Measurements from ENCODE around the gene NPHP4.

The NPHP4 gene

DNA sequence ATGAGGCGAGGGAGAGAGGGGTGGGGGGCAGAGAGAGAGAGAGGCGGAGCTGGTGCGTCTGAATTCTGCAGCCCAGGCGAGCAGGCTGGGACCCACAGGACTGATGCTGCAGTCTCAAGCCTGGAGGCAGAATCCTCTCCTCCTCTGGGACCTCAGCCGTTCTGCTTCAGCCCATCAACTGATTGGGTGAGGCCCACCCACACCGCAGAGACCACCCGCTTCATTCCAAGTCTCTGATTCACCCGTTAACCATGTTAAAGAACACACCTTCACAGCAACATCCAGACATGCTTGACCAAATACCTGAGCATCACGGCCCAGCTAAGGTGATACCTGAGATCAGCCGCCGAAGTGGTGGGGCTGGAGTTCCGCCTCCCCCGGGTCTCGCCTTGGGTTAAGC is 147.8 kb downstream of the NPHP4 start:
- DNase-seq = no peak

DNA sequence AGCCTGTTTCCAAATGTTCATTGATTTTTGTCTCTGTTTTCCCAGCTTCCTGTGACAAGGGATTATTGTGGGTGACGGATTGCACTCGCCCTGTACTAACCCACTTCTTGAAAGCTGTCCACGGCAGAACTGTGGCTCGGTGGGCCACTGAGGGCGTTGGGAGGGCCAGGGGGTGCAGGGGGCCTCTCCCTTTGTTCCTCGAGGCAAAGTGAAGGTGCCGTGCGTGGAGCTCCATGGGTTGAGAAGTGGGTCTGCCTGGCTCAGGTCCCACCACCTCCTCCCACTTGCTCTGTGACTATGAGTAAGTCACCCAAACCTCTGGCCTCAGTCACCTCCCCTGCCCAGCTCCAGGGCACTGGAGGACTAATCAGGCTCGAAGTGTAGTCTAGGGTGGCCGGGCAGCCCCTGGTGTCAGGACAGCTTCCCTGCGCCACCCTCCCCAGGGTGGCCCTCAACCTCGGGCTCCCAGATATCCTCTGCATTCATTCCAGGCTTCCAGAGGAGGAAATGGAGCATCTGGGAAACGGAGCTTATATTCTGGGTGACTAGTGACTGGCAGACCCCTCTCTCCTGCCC is 148.6 kb downstream of the NPHP4 start:
- DNase-seq = no peak

DNA sequence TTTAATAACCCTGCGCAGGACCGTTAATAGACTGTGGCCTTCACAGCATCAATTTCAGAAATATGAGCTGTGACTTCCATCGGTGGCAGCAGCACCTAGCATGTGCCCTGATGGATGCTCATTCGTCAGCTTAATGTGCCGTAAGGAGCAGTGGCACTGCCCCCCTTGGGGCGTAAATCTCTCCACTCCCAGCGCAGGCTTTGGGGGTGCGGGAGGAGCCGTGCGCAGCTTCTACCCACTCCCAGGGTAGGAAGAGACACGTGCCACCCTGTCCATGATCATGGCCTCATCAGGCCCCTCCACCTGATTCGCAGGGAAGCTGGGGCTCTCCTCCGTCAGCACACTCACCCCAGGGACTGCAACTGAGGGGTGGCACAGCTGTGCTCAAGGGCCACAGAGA is 149.5 kb downstream of the NPHP4 start:
- no peak for DNase-seq

GRCh38 chr1:5840551-5841001 is 151.6 kb downstream of the NPHP4 start:
- no peak for DNase-seq

DNA sequence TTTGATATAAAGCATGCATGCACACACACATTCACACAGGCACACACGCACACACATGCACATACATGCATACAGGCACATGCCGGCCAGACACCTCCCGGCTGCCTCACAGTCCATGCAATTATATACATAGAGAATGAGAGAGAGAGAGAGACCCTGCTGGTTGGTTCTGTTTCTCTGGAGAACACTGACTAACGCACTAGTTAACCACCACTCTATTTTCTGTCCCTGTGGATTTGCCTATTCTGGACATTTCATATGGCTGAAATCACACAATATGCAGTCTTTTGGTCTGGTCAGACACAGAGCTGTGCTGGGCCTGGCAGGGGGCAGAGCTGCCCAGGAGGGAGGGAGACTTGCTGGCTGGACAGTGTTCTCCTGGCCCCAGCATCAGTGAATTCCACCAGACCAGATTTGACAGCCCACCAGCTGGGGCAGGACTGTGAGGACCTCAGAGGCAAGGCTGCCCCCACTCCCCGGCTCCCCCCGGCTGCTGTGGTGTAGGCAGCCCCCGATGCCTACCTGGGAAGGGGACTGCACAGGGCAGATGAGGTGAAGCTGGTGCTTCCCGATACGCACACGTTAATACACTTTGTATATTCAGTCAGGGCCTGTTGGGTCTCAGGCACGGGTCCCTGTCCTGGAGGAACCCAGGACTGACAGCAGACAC is 152.2 kb downstream of the NPHP4 start:
- no peak for DNase-seq

DNA sequence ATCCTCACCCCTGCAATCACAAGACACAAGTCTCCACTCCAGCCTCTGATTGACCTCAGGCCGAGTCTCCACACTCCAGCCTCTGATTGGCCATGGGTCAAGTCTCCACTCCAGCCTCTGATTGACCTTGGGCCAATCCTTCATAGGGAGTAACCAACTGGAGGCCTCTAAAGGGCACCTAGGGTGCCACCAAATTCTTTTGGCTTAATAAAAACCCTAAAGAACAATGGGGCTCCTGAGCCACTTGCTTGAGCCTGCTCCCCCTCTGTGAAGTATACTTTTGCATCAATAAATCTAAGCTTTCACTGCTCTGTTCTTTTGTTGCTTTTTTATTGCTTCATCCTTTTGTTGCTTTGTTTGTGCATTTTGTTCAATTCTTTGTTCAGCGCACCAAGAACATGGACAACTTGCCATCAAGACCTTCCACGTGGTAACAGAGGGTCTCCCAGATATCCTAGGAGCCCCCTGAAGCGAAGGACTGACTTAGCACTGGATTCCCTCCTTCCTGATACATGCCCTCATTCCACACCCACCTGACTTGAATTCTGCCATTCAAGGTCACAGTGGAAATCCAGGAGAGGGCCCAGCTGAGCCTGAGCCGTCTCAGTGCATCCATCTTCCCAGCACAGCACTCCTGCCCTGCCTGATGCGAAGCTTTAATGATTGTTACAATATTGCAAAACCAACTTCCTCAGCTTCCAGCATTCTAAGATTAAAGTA is 152.9 kb downstream of the NPHP4 start:
- no peak for DNase-seq

DNA sequence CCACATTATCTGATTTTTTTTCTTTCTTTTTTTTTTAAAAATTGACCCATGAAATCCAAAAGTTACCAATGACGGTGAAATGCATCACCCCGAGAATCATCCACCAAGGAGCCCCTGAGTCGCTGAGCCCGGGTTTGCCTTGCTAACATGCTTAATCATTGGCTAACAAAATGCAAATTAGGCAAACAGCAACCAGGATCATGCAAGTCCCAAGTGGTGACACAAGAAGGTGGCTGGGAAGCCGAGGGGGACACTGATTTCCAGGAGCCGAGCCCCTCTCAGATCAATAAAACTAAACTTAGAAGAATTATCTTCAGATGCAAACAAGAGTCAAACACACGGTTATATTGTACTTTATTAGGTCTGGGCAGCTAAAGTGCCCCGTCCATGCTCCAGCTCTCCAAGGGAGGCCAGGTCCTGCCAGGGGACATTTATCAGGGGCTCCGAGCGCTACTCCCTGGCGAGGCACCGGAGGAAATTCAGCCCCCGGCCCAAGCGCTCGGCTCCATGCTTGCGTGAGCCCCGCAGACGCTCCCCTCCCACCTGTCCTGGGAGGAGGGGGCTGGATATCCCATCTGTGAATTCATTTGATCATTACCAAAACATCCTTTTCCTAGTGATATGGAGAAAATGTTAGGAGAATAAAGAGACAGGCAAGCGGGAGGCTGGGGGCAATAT is 154.1 kb downstream of the NPHP4 start:
- no peak for DNase-seq

- no peak for DNase-seq
These were observed 155.3 kb downstream of the NPHP4 start for GRCh38 chr1:5836776-5837440.

DNA sequence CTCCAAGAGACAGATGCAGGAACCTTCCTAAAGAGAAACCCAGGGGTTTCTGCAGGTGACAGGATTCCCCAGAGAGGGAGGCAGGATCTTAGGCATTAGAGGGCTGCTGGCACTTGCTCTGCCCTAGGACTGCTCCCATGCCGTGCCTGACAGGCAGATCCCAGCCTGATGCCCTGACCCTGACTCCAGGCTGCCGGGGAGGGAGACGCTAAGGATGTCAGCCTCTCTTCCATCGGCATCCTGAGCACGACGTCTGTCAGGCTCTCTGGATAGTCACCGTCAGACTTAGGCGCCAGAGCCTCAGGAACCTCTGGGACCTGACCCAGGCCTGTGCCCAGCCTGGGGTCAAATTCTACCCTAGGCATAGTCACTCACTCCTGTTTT is 157.1 kb downstream of the NPHP4 start:
- no peak for DNase-seq

- no peak for DNase-seq
These were observed 157.6 kb downstream of the NPHP4 start for GRCh38 chr1:5834477-5835178.

- DNase-seq = no peak
These were observed 158.3 kb downstream of the NPHP4 start for GRCh38 chr1:5833911-5834310.

DNA sequence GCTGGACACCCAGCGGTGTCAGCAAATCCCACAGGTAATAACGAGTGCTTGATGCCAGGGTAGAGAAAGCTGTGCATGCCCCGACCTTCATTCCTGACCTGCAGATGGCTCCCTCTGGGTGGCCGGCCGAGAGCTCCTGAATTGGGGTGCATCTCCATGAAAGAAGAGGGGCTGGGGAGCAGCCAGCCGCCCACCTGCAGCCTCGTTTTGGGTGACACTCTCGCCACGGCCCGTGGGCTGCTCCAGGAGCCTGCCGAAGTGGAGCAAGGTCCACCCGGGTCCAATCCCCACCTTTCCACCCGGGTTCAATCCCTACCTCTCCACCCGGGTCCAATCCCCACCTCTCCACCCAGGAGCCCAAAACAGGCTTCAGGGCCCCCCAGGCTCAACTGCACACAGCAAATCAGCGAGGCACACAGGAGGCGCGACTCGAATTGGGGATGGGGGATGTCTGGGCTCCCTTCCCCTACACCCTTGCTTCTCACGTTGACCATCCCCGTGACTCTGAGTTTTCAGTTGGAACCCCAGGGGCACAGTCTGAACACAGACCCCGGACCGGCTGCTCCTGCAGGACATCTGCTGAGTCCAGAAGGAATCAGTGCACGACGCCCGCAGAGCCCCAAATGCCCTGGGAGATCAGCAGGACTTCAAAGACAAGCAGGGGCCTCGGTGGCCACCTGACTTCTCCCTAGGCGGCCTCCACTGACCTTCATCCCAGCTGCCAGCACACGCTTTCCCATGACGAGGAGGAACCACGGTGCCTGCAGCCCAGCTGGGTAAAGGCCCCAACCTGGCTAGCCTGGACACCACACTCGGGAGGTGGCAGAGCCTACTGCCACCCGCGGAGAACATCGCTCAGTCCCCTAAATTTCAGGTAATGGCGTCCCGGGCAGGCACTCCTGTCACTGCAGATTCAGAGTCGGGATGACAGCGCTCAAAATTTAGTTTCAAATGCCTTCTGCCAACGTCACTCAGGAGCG is 159.0 kb downstream of the NPHP4 start:
- DNase-seq = no peak

DNA sequence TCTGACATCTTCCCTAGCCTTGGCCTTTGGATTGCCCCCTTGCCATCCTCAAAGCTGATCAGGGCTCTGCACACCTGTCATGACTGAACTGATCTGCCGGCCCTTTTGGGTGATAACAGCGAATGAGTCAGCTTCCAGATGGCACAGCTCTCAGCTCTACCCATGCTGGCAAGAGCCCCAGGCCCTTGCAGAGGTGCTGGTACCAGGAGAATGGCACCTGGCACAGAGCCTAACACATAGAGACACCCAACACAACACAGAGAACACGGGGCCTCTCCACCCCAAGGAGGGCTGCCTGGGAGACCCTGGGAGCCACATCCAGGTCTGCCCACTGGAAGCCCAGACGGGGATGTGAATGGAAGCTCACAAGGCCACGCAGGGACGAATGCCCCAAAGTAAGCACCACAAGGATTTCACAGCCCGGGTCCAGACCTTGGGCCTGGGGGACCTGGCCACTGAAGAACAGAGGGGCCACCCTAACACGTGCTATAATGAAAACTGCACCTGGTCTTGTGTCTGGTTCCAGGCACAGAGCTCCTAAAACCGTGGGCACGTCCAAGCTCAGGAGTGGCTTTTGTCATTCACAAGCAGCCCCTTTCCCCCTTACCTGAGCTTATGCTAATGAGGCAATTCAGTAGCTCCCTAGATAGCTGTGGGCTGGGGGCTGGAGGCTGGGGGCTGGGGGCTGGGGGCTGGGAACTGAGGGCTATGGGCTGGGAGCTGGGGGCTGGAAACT is 160.5 kb downstream of the NPHP4 start:
- DNase-seq = no peak

GRCh38 chr1:5830771-5831599 is 161.2 kb downstream of the NPHP4 start:
- peak; percentile 19 for DNase-seq

DNA sequence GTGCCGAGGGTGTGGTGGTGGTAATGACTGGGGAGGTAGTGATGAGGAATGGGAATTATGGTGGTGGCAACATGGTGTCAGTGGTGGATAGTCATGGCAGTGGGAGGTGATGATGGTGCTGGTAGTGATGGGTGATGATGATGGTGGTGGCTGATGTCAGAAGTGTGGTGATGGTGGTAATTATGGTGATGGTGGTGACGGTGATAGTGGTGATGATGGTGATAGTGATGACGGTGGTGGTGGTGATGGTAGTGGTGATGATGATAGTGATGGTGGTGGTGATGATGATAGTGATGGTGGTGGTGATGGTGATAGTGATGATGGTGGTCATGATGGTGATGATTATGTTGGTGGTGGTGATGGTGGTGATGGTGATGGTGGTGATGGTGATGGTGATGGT is 162.8 kb downstream of the NPHP4 start:
- DNase-seq = no peak

DNA sequence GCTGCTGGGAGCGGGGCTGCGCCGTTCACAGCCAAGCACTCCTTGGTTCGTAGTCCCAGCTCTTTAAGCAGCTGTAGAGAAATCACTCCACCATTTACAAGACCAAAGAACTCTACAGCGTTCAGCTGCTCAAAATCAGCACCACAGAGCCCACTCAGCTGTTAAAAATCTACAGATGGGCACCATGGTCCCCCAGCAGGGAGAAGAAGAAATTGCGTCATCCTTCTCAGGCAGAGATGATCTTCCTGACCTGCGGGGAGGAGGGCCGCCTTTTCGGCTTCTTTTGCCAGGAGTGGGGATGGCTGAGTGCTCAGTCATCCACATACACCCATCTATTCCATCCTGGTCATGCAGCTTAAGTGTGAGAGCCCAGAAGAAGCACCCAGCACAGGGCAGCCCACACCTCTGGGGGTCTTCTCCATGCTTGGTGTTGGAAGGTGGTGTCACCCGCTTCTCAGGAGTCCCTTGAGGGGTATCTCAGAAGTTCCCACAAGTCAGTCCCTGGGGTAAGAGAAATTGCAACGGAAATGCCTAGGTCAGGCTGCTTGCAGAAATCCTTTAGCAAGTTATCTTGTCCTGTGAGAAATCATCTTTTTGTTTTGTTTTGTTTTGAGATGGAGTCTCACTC is 163.8 kb downstream of the NPHP4 start:
- DNase-seq = no peak

GRCh38 chr1:5827516-5827915 is 164.7 kb downstream of the NPHP4 start:
- no peak for DNase-seq

GRCh38 chr1:5826601-5827000 is 165.6 kb downstream of the NPHP4 start:
- no peak for DNase-seq

GRCh38 chr1:5822726-5823125 is 169.5 kb downstream of the NPHP4 start:
- DNase-seq = no peak

Measured in hematopoietic multipotent progenitor cell treated with erythropoietin and hydrocortisone succinate and interleukin-3 and kit ligand, for 6 days (in vitro differentiated cells).